Measurements from ENCODE around the gene KRT1.

DNA sequence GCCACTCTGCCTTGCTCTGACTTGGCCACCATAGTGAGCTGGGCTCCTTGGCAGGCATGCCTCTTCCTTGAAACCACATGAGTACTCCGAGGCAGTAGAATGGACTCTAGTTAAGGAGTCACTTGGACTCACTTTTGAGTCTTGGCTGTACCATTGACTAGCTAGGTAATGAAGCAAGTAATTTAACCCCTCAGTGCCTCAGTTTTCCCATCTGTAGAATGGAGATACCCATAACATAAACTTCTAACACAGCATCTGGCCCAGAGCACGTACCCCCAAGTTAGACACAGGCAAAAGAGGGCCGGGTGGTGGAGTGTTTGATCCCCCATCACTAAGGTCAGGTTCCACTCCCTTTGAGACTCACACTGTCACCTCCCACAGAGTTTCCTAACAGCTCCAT is 14.8 kb upstream of the KRT1 start:
- TF ChIP-seq, protein P1, sequence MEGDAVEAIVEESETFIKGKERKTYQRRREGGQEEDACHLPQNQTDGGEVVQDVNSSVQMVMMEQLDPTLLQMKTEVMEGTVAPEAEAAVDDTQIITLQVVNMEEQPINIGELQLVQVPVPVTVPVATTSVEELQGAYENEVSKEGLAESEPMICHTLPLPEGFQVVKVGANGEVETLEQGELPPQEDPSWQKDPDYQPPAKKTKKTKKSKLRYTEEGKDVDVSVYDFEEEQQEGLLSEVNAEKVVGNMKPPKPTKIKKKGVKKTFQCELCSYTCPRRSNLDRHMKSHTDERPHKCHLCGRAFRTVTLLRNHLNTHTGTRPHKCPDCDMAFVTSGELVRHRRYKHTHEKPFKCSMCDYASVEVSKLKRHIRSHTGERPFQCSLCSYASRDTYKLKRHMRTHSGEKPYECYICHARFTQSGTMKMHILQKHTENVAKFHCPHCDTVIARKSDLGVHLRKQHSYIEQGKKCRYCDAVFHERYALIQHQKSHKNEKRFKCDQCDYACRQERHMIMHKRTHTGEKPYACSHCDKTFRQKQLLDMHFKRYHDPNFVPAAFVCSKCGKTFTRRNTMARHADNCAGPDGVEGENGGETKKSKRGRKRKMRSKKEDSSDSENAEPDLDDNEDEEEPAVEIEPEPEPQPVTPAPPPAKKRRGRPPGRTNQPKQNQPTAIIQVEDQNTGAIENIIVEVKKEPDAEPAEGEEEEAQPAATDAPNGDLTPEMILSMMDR (IDR thresholded peaks at IDR 0.05), result no peak
- no peak for TF ChIP-seq EZH2 (IDR thresholded peaks at IDR 0.05; ENCODE audit: borderline replicate concordance, insufficient read depth, low read depth, low read length, poor library complexity, severe bottlenecking)
